ENCODE measurements around the gene RNF126. TPM values are rescaled to one million over a fixed set of nuclear protein-coding genes. Genes with fewer than 3 reads are reported as not detected.
"Not testable (repeated sequence)": the region's sequence is repeated elsewhere in the genome, so short reads cannot be mapped to it uniquely, and the experiment has no call there.

Gene RNF126
- total RNA-seq, 1 donor from 2014 or later, result 21.2 TPM

DNA sequence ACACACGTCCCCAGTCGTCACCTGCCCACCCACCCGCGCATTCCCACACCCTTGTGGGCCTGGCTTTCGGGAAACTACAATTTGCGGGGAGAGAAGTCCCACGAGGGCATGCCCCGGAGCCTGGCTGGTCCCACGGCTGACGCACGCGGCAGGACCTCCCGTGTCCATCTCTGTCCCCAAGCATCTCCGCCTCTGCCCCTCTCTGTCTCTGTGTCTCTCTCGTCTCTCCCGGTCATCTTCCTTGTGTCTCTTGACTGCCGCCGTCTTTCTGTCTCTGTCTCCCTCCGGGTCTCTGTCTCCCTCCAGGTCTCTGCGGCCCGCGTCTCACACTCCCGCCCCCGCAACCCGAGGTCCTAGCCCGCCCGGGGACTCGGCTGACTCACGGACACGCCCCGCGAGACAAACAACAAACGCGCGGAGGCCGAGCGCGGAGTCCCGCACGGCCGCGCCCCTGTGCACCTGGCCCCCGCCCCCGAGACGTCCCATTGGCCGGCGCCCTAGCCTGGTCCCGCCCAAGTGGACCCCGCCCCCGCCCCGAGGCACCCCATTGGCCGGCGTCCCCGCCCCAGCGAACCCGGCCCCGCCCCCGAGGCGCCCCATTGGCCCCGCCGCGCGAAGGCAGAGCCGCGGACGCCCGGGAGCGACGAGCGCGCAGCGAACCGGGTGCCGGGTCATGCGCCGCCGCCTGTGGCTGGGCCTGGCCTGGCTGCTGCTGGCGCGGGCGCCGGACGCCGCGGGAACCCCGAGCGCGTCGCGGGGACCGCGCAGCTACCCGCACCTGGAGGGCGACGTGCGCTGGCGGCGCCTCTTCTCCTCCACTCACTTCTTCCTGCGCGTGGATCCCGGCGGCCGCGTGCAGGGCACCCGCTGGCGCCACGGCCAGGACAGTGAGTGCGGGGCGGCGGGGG is 23.5 kb downstream of the RNF126 start, which contains the start of gene FGF22:
Gene FGF22 (plus strand): TSS at position 627 of the 908 bp plus-strand sequence. CDS start 47 bp downstream, at position 674.
- ATAC-seq (ENCODE audit: poor library complexity), result peak; percentile 95
- DNase-seq, result peak; percentile 95
- intact Hi-C loops (cut with DNase I), result no loop called here

DNA sequence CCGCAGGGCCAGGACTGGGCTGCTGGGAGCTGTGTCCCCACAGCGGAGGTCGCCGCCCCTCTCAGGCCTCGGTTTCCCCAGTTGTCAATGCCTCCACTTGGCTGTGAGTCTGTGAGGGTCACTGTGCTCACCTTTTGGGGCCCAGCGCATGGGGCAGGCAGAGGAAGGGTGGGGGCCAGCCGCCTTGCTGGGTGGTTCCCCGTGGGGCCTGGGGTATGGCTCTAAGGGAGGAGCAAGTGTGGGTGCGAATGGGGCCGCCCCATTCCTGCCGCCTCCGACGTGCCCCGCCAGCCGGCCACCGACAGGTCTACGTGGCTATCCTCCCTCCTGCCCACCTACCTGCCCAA is 24.1 kb downstream of the RNF126 start:
- intact Hi-C loops (cut with DNase I), result no loop called here
- DNase-seq (no peak), ATAC-seq (ENCODE audit: poor library complexity) (no peak)

DNA sequence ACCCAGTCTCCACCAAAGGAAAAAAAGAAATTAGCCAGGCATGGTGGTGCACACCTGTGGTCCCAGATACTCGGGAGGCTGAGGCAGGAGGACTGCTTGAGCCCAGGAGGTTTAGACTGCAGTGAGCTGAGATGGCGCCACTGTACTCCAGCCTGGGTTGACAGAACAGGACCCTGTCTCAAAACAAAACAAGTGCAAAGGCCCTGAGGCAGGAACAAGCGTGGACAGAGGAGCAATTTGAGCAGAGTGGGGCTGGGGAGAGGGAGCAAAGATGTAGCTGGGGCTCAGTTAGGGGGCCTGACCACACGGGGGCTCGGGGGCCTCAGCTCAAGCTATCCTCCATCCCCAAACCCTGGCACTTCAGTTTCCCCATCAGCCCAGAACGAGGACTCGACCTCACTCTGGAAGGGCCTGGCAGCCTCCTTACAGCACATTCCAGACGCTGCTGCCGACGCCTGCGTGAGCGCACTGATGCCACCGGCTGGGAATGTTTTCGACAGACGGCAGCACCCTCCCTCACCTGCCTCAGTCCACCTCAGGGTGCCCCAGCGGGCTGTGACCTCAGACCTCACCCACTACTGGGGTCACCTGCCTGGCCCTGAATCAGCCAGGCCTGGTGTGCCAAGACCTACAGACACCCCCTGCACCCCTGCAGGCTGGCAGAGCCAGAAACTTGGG is 27.9 kb downstream of the RNF126 start:
- ATAC-seq (ENCODE audit: poor library complexity) (no peak), DNase-seq (no peak)
- intact Hi-C loops (cut with DNase I), result no loop called here

- intact Hi-C loops (cut with DNase I), result no loop called here
Measured at GRCh38 chr19:633786-634639, 29.0 kb downstream of the RNF126 start.

GRCh38 chr19:633068-633785 is 29.8 kb downstream of the RNF126 start, which contains the start of gene POLRMT:
Gene POLRMT (minus strand): TSS chr19:633537. CDS start chr19:633512, 25 bp downstream.
- intact Hi-C loops (cut with DNase I), result no loop called here
- DNase-seq, result peak; percentile 99
- peak; percentile 98 for ATAC-seq (ENCODE audit: poor library complexity)

More at GRCh38 chr19:633786-634639, 29.0 kb downstream of the RNF126 start:
- ATAC-seq (ENCODE audit: poor library complexity) (peak; percentile 1), DNase-seq (no peak)

- intact Hi-C loops (cut with DNase I), result no loop called here
- ATAC-seq (ENCODE audit: poor library complexity) (peak; percentile 4), DNase-seq (no peak)
Measured at GRCh38 chr19:632579-633067, 30.4 kb downstream of the RNF126 start.

GRCh38 chr19:629961-630714 is 32.9 kb downstream of the RNF126 start:
- intact Hi-C loops (cut with DNase I), result no loop called here
- ATAC-seq (ENCODE audit: poor library complexity), result no peak
- DNase-seq, result no peak

DNA sequence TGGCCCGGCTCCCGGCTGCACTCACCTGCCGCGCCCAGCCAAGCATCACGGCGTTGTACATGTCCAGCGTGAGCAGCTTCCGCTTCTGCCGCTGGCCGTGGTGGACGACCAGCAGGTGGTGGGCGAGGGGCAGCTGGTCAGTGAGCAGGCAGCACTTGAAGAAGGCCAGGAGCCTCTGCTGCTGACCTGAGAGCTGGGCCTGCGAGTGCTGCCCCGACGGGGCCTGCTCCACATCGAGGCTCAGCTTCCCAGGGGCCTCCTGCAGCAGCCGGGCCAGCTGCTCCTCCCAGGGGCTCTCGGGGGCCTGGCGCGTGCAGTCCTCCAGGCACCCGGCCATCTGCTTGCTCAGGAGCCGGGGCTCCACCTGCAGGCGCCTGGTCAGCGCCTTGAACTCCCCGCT is 33.5 kb downstream of the RNF126 start:
- not testable (repeated sequence) for ATAC-seq (ENCODE audit: poor library complexity)

DNA sequence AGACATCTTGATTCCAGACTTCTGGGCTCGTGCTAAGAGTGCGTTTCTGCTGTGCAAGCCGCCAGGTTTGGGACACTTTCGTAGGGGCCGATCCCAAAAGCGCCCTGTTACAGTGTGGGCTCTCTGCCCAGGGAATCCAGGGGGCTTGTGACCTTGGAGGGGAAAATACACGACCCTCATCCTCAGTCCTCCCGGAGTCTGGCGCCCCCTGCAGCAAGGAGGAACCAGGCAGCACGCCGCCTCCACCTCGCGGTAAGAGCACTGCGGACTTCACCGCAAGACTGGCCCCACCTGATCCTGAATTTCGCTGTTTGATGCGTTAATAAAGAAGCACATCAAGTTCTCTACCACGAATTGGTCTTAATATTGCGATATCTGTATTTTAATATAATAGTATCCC is 34.8 kb downstream of the RNF126 start:
- ATAC-seq (ENCODE audit: poor library complexity) (no peak), DNase-seq (no peak)
- intact Hi-C loops (cut with DNase I), result no loop called here

More for the DNA sequence above, 33.5 kb downstream of the RNF126 start:
- DNase-seq; intact Hi-C loops (cut with DNase I): not testable (repeated sequence)

DNA sequence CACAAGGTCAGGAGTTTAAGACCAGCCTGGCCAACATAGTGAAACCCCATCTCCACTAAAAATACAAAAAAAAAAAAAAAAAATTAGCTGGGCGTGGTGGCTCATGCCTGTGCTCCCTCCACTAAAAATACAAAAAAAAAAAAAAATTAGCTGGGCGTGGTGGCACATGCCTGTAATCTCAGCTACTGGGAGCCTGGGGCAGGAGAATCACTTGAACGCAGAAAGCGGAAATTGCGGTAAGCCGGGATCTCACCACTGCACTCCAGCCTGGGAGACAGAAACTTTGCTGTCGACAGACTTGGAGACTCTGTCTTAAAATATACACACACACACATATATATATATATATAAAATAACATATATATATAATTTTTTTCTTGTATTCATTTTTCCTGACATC is 36.4 kb downstream of the RNF126 start:
- DNase-seq; intact Hi-C loops (cut with DNase I); ATAC-seq (ENCODE audit: poor library complexity): not testable (repeated sequence)

DNA sequence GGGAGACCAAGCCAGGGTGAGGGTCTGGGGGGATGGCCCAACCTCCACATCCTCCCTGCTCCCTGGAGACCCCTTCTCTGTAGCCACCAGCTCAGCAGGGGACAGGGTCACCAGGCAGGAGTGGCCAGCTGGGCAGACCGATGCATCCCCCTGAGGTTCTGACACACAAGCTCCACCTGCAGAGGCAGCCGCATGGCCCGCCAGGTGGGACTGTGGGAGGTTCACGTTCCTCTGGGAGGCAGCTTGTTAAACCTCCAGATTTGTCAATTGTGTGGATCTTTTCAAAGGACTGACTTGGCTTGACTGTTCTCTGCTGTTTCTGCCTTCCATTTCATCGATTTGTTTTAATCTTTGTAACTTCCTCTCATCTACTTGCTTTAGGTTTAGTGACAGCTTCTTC is 37.8 kb downstream of the RNF126 start:
- no peak for ATAC-seq (ENCODE audit: poor library complexity)
- intact Hi-C loops (cut with DNase I), result no loop called here

GRCh38 chr19:624433-625109 is 38.4 kb downstream of the RNF126 start:
- no peak for DNase-seq
- intact Hi-C loops (cut with DNase I), result no loop called here
- no peak for ATAC-seq (ENCODE audit: poor library complexity)

More for the DNA sequence above, 37.8 kb downstream of the RNF126 start:
- no peak for DNase-seq

GRCh38 chr19:623974-624373 is 39.0 kb downstream of the RNF126 start:
- no peak for DNase-seq
- intact Hi-C loops (cut with DNase I), result no loop called here
- ATAC-seq (ENCODE audit: poor library complexity), result no peak

GRCh38 chr19:623175-623916 is 39.7 kb downstream of the RNF126 start:
- intact Hi-C loops (cut with DNase I), result no loop called here
- ATAC-seq (ENCODE audit: poor library complexity) (no peak), DNase-seq (no peak)

DNA sequence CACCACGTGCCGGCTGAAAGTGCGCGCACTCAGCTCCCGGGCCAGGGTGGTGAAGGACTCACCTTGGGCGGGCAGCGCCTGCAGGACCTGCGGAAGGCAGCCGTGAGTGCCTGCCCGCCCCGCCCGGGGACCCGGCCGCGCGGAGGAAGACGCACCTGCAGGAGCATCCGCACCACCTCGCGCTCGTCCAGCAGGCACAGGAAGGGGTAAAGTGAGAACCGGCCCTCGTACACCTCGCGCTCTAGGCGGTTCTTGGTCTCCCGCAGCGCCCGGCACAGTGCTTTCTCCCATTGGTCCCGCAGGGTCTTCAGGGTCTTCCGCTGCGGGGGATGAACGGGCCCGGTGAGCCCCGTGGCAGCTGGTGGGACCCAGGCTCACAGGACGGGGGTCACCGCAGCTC is 40.3 kb downstream of the RNF126 start:
- intact Hi-C loops (cut with DNase I), result no loop called here
- DNase-seq (no peak), ATAC-seq (ENCODE audit: poor library complexity) (no peak)

DNA sequence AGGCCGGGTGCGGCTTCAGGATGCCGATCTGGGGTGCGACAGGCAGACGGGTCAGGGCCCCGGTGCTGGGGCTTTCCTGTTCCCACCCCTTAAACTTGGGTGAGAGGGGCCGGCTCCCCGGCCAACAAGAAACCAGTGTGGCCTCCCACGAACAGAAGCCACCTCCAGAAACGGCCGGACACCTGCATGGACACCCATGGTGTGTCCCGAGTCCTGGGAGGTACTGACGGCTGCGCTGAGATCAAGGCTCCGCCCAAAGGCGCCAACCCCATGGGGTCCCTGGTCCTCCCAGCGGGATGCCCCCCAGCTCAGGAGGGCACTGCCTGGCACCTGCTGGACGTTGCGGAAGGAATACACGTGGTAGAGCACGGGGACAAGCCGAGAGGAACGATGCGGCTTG is 41.2 kb downstream of the RNF126 start:
- DNase-seq, result no peak
- ATAC-seq (ENCODE audit: poor library complexity), result no peak
- intact Hi-C loops (cut with DNase I), result no loop called here
